Loucy (cell line): ENCODE measurements around the gene MDM2.
"Not testable (repeated sequence)": the region's sequence is repeated elsewhere in the genome, so short reads cannot be mapped to it uniquely, and the experiment has no call there.

ENCODE experiments used
- CTCF ChIP-seq: fragments of 200-600 bp; sonication (generic); conservative IDR thresholded peaks from 2 replicates; pipeline ENCODE4 v1.5.1; 2014; ENCODE audit warnings: mild to moderate bottlenecking, antibody characterized with exemption, low read length
- EZH2phosphoT487 ChIP-seq: fragments of 200-600 bp; IDR thresholded peaks from 2 replicates; pipeline ENCODE4 v1.6.1; 2018; ENCODE audit warnings: antibody characterized with exemption, mild to moderate bottlenecking, moderate library complexity, borderline replicate concordance

GRCh38 chr12:68801124-68801523 is 6.9 kb upstream of the MDM2 start:
- TF ChIP-seq CTCF, EZH2phosphoT487: not testable (repeated sequence)
